Dendritic cell treated with granulocyte-macrophage colony-stimulating factor and Interleukin-4, amounts not matched to agents 40 ng/mL and 50 ng/mL, for 4 days (primary cell): ENCODE data around the gene DSC1.
"Not testable (repeated sequence)": the region's sequence is repeated elsewhere in the genome, so short reads cannot be mapped to it uniquely, and the experiment has no call there.

ENCODE experiments used
- H3K27ac Mint-ChIP-seq: one replicate; pipeline ENCODE4 v1.8.0; 2022; ENCODE audit warnings: mild to moderate bottlenecking, mixed read lengths
- H3K27me3 Mint-ChIP-seq: one replicate; pipeline ENCODE4 v1.8.0; 2022; ENCODE audit warnings: mild to moderate bottlenecking, mixed read lengths
- H3K36me3 Mint-ChIP-seq: one replicate; pipeline ENCODE4 v1.8.0; 2022; ENCODE audit warnings: low read depth, mixed read lengths
- H3K4me1 Mint-ChIP-seq: one replicate; pipeline ENCODE4 v1.8.0; 2022; ENCODE audit warnings: low read depth, mixed read lengths
- H3K4me3 Mint-ChIP-seq: one replicate; pipeline ENCODE4 v1.8.0; 2022; ENCODE audit warnings: mild to moderate bottlenecking, moderate library complexity, mixed read lengths
- H3K9me3 Mint-ChIP-seq: one replicate; pipeline ENCODE4 v1.8.0; 2022; ENCODE audit warnings: mixed read lengths
- intact Hi-C: fragments of 100-400 bp; cut with micrococcal nuclease; formaldehyde crosslinking; loops from one replicate; pipeline ENCODE4 v1.15.0; 2022

The DSC1 gene

GRCh38 chr18:31154181-31154580, 8.5 kb downstream of the DSC1 start:
- Mint-ChIP-seq H3K9me3 (no peaks in the 10 kb centered on the region), H3K4me1 (no peaks in the 10 kb centered on the region), H3K36me3 (no peaks in the 10 kb centered on the region), H3K27ac (no peak overlapping the region), H3K4me3 (no peak overlapping the region), H3K27me3 (no peaks in the 10 kb centered on the region)
- intact Hi-C loops, result no loop called here

- H3K27me3 Mint-ChIP-seq, result no peaks in the 10 kb centered on the region
- H3K36me3 Mint-ChIP-seq, result no peaks in the 10 kb centered on the region
- H3K4me1 Mint-ChIP-seq, result no peaks in the 10 kb centered on the region
- no peak overlapping the region for H3K27ac Mint-ChIP-seq
- H3K4me3 Mint-ChIP-seq, result no peak overlapping the region
- no peaks in the 10 kb centered on the region for H3K9me3 Mint-ChIP-seq
- intact Hi-C loops, result no loop called here
Observed at GRCh38 chr18:31149351-31149750, 13.3 kb downstream of the DSC1 start.

- Mint-ChIP-seq H3K27ac (no peak overlapping the region), H3K27me3 (no peaks in the 10 kb centered on the region), H3K36me3 (no peaks in the 10 kb centered on the region), H3K4me1 (no peaks in the 10 kb centered on the region), H3K4me3 (no peak overlapping the region), H3K9me3 (no peaks in the 10 kb centered on the region)
- intact Hi-C loops, result no loop called here
Observed at GRCh38 chr18:31148600-31148999, 14.1 kb downstream of the DSC1 start.

GRCh38 chr18:31146809-31147208, 15.8 kb downstream of the DSC1 start:
- intact Hi-C loops, result no loop called here
- H3K4me3 Mint-ChIP-seq, result no peak overlapping the region
- H3K27me3 Mint-ChIP-seq, result no peaks in the 10 kb centered on the region

GRCh38 chr18:31143025-31143424, 19.6 kb downstream of the DSC1 start:
- intact Hi-C loops, result no loop called here
- Mint-ChIP-seq H3K27me3 (no peaks in the 10 kb centered on the region), H3K27ac (no peak overlapping the region), H3K9me3 (no peaks in the 10 kb centered on the region), H3K4me1 (no peaks in the 10 kb centered on the region), H3K36me3 (no peaks in the 10 kb centered on the region), H3K4me3 (no peak overlapping the region)

More at GRCh38 chr18:31146809-31147208, 15.8 kb downstream of the DSC1 start:
- Mint-ChIP-seq H3K4me1 (no peaks in the 10 kb centered on the region), H3K27ac (no peak overlapping the region), H3K36me3 (no peaks in the 10 kb centered on the region), H3K9me3 (no peaks in the 10 kb centered on the region)

GRCh38 chr18:31138709-31139108, 23.9 kb downstream of the DSC1 start:
- Mint-ChIP-seq H3K9me3 (no peaks in the 10 kb centered on the region), H3K36me3 (no peaks in the 10 kb centered on the region), H3K27ac (no peak overlapping the region), H3K4me1 (no peaks in the 10 kb centered on the region), H3K4me3 (no peak overlapping the region), H3K27me3 (no peaks in the 10 kb centered on the region)
- intact Hi-C loops, result no loop called here

GRCh38 chr18:31134988-31135529, 27.6 kb downstream of the DSC1 start:
- H3K36me3 Mint-ChIP-seq, result no peaks in the 10 kb centered on the region
- H3K4me3 Mint-ChIP-seq, result no peak overlapping the region
- H3K27ac Mint-ChIP-seq, result no peak overlapping the region
- intact Hi-C loops, result no loop called here
- no peaks in the 10 kb centered on the region for H3K9me3 Mint-ChIP-seq
- no peaks in the 10 kb centered on the region for H3K4me1 Mint-ChIP-seq
- peaks cover 3% of the 10 kb centered on the region for H3K27me3 Mint-ChIP-seq

- no peaks in the 10 kb centered on the region for H3K4me1 Mint-ChIP-seq
- intact Hi-C loops, result no loop called here
- no peaks in the 10 kb centered on the region for H3K9me3 Mint-ChIP-seq
- peaks cover 3% of the 10 kb centered on the region for H3K27me3 Mint-ChIP-seq
- no peak overlapping the region for H3K4me3 Mint-ChIP-seq
- no peaks in the 10 kb centered on the region for H3K36me3 Mint-ChIP-seq
- H3K27ac Mint-ChIP-seq, result no peak overlapping the region
Observed at GRCh38 chr18:31129398-31130115, 33.1 kb downstream of the DSC1 start.

- no peak overlapping the region for H3K4me3 Mint-ChIP-seq
- no peaks in the 10 kb centered on the region for H3K36me3 Mint-ChIP-seq
- no peaks in the 10 kb centered on the region for H3K27me3 Mint-ChIP-seq
- no peak overlapping the region for H3K27ac Mint-ChIP-seq
- intact Hi-C loops, result no loop called here
- no peaks in the 10 kb centered on the region for H3K9me3 Mint-ChIP-seq
- peaks cover under 1% of the 10 kb centered on the region for H3K4me1 Mint-ChIP-seq
Observed at GRCh38 chr18:31125878-31126277, 36.8 kb downstream of the DSC1 start.

- H3K27me3 Mint-ChIP-seq, H3K36me3 Mint-ChIP-seq, H3K27ac Mint-ChIP-seq, H3K9me3 Mint-ChIP-seq, H3K4me1 Mint-ChIP-seq, H3K4me3 Mint-ChIP-seq, intact Hi-C loops: not testable (repeated sequence)
Observed at GRCh38 chr18:31123125-31123524, 39.5 kb downstream of the DSC1 start.

- Mint-ChIP-seq H3K4me3 (no peak overlapping the region), H3K36me3 (no peaks in the 10 kb centered on the region), H3K27me3 (peaks cover 5% of the 10 kb centered on the region), H3K27ac (no peak overlapping the region), H3K4me1 (peaks cover 5% of the 10 kb centered on the region), H3K9me3 (no peaks in the 10 kb centered on the region)
- intact Hi-C loops, result no loop called here
Observed at GRCh38 chr18:31120594-31120993, 42.1 kb downstream of the DSC1 start.

- Mint-ChIP-seq H3K4me3 (no peak overlapping the region), H3K4me1 (peaks cover 5% of the 10 kb centered on the region), H3K36me3 (no peaks in the 10 kb centered on the region), H3K27ac (no peak overlapping the region), H3K27me3 (peaks cover 5% of the 10 kb centered on the region), H3K9me3 (no peaks in the 10 kb centered on the region)
- intact Hi-C loops, result no loop called here
Observed at GRCh38 chr18:31116853-31117595, 45.6 kb downstream of the DSC1 start.

- intact Hi-C loops, result no loop called here
- no peak overlapping the region for H3K27ac Mint-ChIP-seq
- H3K36me3 Mint-ChIP-seq, result no peaks in the 10 kb centered on the region
- H3K4me3 Mint-ChIP-seq, result no peak overlapping the region
- H3K4me1 Mint-ChIP-seq, result no peaks in the 10 kb centered on the region
- H3K27me3 Mint-ChIP-seq, result peaks cover 12% of the 10 kb centered on the region
- no peaks in the 10 kb centered on the region for H3K9me3 Mint-ChIP-seq
Observed at GRCh38 chr18:31112804-31113203, 49.9 kb downstream of the DSC1 start.

- no peaks in the 10 kb centered on the region for H3K9me3 Mint-ChIP-seq
- H3K27me3 Mint-ChIP-seq, result peaks cover 34% of the 10 kb centered on the region
- H3K4me3 Mint-ChIP-seq, result no peak overlapping the region
- peaks cover 22% of the 10 kb centered on the region for H3K36me3 Mint-ChIP-seq
- intact Hi-C loops, result no loop called here
- no peak overlapping the region for H3K27ac Mint-ChIP-seq
- peaks cover 16% of the 10 kb centered on the region for H3K4me1 Mint-ChIP-seq
Observed at GRCh38 chr18:31105733-31106132, 56.9 kb downstream of the DSC1 start.
